ENCODE results near the gene KCNJ1. TPM values are rescaled to one million over a fixed set of nuclear protein-coding genes. Genes with fewer than 3 reads are reported as not detected.

Gene KCNJ1
- total RNA-seq, 1 donor from 2014 or later, result not detected

DNA sequence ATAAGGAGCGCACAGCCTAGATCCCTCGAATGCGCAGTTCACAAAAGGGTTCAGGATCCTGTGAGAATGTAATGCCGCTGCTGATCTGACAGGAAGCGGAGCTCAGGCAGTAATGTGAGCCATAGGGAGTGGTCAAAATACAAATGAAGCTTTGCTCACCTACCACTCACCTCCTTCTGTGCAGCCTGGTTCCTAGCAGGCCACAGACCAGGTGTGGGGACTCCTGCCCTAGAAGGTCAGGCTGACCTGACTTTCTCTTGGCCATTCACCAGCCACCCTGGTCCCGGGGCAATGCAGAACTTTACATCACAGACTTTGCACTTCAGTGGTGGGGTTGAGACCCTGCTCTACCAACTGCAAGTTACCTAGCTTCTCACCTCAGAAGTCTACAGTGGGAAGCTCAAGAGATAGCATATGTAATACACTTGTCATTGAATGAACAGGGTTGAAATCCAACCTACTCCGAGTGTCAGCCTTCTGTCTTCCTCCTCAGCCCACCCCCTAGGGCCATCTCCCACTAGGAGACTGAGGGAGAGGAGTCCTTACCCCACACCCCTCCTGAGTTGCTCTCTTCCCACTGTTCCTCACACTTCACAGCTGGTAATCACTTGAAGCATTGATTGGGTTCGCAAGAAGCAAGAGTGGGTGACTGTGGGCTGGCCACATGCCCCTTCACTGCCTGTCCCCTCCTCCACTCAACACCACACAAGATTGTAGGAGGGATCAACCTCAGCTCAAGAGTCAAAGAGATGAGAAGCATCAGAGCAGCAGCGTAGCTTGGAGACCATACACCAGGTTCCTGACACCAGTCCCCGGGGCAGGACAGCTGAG is 2.0 kb upstream of the KCNJ1 start:
- Mint-ChIP-seq H3K27ac (no peak overlapping the region), H3K4me1 (no peaks in the 10 kb centered on the region)

DNA sequence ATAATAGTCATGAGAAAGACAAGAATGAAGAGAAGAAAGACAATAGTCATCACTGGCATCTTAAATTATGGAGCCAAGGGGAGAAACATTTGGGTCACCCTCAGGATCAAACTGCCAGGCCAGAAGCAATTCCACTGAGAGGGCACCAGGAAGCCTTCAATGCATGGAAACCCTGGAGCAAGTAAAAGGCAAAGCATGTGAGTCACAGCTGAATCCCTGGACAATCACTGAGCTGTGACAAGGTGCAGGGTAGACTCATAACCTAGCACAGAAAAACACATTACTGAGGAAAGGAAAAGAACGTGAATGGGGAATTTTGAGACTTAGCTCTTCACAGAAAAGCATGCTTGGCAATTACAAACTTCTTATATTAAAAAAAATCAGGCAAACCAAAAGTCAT is 1.6 kb downstream of the KCNJ1 start:
- no peak for DNase-seq (ENCODE audit: low spot score in 2 of 2, unreplicated experiment in 2 of 2)
- TF ChIP-seq, protein P1, sequence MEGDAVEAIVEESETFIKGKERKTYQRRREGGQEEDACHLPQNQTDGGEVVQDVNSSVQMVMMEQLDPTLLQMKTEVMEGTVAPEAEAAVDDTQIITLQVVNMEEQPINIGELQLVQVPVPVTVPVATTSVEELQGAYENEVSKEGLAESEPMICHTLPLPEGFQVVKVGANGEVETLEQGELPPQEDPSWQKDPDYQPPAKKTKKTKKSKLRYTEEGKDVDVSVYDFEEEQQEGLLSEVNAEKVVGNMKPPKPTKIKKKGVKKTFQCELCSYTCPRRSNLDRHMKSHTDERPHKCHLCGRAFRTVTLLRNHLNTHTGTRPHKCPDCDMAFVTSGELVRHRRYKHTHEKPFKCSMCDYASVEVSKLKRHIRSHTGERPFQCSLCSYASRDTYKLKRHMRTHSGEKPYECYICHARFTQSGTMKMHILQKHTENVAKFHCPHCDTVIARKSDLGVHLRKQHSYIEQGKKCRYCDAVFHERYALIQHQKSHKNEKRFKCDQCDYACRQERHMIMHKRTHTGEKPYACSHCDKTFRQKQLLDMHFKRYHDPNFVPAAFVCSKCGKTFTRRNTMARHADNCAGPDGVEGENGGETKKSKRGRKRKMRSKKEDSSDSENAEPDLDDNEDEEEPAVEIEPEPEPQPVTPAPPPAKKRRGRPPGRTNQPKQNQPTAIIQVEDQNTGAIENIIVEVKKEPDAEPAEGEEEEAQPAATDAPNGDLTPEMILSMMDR (IDR thresholded peaks at IDR 0.05; ENCODE audit: unreplicated experiment), result no peak
- Mint-ChIP-seq H3K9me3 (no peaks in the 10 kb centered on the region), H3K4me3 (no peak overlapping the region), H3K27me3 (ENCODE audit: low read depth) (peaks cover 2% of the 10 kb centered on the region), H3K36me3 (no peaks in the 10 kb centered on the region), H3K4me1 (peaks cover 6% of the 10 kb centered on the region), H3K27ac (no peak overlapping the region)

More for the DNA sequence above, 2.0 kb upstream of the KCNJ1 start:
- no peak overlapping the region for H3K4me3 Mint-ChIP-seq
- H3K9me3 Mint-ChIP-seq, result no peaks in the 10 kb centered on the region
- TF ChIP-seq, protein P1 (IDR thresholded peaks at IDR 0.05; ENCODE audit: unreplicated experiment), result no peak
- no peak for DNase-seq (ENCODE audit: low spot score in 2 of 2, unreplicated experiment in 2 of 2)
- H3K36me3 Mint-ChIP-seq, result no peaks in the 10 kb centered on the region
- H3K27me3 Mint-ChIP-seq (ENCODE audit: low read depth), result peaks cover 32% of the 10 kb centered on the region

DNA sequence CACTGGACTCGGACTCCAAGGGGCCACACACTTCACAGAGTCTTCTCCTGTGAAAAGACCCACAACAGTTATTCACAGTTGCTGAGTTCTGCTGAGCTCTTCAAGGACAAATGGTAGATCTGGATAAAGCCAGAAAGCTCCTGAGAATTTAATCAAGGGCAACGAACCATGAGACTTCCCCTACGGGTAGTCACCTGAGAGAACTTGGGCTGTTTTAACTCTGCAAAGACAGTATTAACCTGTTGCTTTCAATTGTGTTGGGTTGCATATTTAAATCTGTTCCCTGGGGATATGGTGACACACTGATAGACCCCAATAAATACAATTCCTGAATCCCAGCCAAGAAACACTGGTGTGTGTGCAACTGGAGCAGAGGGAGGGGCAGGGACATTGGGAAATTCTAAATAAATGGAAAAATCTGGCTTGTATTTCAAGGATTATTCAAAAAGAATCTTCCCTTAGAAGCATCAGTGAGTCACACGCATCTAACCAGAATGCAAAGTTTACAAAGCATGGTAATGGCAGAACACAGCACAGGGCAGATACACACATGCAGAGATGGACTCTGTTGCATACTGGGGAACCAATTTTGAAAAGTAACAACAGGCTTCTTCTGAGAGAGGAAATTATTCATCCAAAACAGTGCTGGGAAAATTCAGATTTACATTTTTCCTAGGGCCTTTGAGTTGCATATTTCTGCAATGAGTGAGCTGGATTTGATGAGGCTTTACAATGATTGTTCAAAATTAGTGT is 4.0 kb downstream of the KCNJ1 start:
- no peak overlapping the region for H3K4me3 Mint-ChIP-seq
- no peak overlapping the region for H3K27ac Mint-ChIP-seq
- no peaks in the 10 kb centered on the region for H3K36me3 Mint-ChIP-seq
- TF ChIP-seq, protein P1 (IDR thresholded peaks at IDR 0.05; ENCODE audit: unreplicated experiment), result no peak
- no peak for DNase-seq (ENCODE audit: low spot score in 2 of 2, unreplicated experiment in 2 of 2)
- no peaks in the 10 kb centered on the region for H3K9me3 Mint-ChIP-seq
- peaks cover 6% of the 10 kb centered on the region for H3K4me1 Mint-ChIP-seq
- peaks cover 8% of the 10 kb centered on the region for H3K27me3 Mint-ChIP-seq (ENCODE audit: low read depth)

DNA sequence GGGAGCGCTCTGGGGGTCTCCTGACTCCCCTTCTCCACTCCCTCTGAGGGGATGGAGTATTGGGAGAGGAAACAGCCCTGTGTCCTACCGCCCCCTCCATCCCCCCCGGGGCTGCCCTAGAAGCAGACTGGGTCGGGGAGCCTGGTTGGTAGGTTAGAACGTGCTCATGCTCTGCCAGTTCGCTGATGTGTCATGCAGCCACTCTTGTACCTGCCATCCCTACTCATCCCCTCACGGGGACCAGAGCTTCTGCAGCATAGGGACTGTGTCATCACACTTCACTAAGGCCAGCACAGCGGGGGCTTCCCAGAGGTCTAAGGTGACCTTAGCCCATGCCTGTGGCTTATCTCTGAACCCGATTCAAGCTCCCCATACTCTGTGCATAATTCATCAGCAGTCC is 4.7 kb downstream of the KCNJ1 start:
- peaks cover 6% of the 10 kb centered on the region for H3K4me1 Mint-ChIP-seq
- no peak for DNase-seq (ENCODE audit: low spot score in 2 of 2, unreplicated experiment in 2 of 2)
- H3K4me3 Mint-ChIP-seq, result no peak overlapping the region
- H3K27me3 Mint-ChIP-seq (ENCODE audit: low read depth), result peaks cover 8% of the 10 kb centered on the region
- H3K27ac Mint-ChIP-seq, result no peak overlapping the region
- TF ChIP-seq, protein P1 (IDR thresholded peaks at IDR 0.05; ENCODE audit: unreplicated experiment), result no peak
- no peaks in the 10 kb centered on the region for H3K36me3 Mint-ChIP-seq
- H3K9me3 Mint-ChIP-seq, result no peaks in the 10 kb centered on the region

DNA sequence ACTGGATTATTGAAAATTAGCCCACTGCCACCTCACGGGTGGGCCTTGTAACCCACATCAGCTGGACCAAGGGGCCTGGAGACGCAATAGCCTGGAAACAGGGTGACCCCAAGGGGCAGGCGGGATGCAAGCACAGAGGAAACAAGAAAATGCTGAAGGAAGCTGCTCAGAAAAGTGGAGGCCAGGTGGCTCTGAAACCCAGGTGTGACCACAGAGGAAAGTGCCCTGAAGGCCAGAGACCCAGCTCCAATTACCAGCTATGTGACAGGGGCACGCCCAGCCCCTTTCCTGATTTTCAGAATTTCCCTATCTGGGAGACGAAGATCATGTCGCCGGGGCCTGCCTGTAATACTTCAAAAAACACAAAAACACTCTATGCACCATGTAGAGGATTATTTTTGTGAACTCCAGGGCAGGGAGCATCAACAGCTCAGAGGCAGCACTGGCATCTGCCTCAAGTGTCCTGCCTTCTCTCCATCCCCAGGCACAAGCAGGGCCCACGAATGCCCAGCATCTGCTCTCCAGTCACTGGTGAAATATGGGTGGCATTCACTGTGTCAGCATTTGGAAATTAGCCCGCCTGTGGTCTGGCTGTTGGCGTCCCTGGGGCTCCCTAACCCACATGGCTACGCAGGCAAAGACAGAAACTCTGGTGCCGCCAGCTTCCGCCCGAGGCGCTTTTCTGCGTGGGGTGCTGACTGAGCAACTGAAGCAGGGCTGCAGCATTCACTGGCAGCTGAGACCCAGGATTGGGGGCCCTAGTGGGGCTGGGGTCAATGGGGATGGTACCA is 6.3 kb downstream of the KCNJ1 start:
- no peak overlapping the region for H3K27ac Mint-ChIP-seq
- peaks cover 6% of the 10 kb centered on the region for H3K4me1 Mint-ChIP-seq
- DNase-seq (ENCODE audit: low spot score in 2 of 2, unreplicated experiment in 2 of 2), result no peak
- H3K9me3 Mint-ChIP-seq, result no peaks in the 10 kb centered on the region
- H3K27me3 Mint-ChIP-seq (ENCODE audit: low read depth), result peaks cover 14% of the 10 kb centered on the region
- H3K4me3 Mint-ChIP-seq, result no peak overlapping the region
- H3K36me3 Mint-ChIP-seq, result no peaks in the 10 kb centered on the region
- TF ChIP-seq, protein P1 (IDR thresholded peaks at IDR 0.05; ENCODE audit: unreplicated experiment), result no peak
